ENCODE results near the gene ADM5.

Gene ADM5

DNA sequence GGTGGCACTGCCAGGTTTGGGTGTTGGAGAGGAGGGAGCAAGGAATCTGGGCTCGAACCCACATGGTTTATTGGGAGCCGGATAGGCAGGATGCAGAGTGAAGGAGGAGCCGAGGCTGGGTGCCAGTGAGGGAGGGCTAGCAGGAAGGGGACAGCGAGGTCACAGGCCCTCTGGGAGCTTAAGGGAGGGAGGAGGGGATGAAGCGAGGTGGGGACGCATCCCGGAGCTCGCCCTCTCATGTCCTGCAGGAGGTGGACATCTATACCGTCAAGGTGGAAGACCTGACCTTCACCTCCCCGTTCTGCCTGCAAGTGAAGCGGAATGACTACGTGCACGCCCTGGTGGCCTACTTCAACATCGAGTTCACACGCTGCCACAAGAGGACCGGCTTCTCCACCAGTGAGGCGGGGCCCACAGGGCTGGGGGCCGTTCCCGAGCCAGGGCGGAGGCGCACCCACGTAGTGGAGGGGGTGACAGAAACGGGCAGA, 3.5 kb upstream of the ADM5 start:
- in situ Hi-C loops (cut with MboI; ENCODE audit: low sequenced_read_pairs, unreplicated experiment), result no loop called here
- no peak for DNase-seq (ENCODE audit: low spot score)
- TF ChIP-seq, protein P1, sequence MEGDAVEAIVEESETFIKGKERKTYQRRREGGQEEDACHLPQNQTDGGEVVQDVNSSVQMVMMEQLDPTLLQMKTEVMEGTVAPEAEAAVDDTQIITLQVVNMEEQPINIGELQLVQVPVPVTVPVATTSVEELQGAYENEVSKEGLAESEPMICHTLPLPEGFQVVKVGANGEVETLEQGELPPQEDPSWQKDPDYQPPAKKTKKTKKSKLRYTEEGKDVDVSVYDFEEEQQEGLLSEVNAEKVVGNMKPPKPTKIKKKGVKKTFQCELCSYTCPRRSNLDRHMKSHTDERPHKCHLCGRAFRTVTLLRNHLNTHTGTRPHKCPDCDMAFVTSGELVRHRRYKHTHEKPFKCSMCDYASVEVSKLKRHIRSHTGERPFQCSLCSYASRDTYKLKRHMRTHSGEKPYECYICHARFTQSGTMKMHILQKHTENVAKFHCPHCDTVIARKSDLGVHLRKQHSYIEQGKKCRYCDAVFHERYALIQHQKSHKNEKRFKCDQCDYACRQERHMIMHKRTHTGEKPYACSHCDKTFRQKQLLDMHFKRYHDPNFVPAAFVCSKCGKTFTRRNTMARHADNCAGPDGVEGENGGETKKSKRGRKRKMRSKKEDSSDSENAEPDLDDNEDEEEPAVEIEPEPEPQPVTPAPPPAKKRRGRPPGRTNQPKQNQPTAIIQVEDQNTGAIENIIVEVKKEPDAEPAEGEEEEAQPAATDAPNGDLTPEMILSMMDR (IDR thresholded peaks at IDR 0.05; ENCODE audit: borderline replicate concordance, control extremely low read depth, extremely low read depth, insufficient read depth, missing control alignments), result no peak

DNA sequence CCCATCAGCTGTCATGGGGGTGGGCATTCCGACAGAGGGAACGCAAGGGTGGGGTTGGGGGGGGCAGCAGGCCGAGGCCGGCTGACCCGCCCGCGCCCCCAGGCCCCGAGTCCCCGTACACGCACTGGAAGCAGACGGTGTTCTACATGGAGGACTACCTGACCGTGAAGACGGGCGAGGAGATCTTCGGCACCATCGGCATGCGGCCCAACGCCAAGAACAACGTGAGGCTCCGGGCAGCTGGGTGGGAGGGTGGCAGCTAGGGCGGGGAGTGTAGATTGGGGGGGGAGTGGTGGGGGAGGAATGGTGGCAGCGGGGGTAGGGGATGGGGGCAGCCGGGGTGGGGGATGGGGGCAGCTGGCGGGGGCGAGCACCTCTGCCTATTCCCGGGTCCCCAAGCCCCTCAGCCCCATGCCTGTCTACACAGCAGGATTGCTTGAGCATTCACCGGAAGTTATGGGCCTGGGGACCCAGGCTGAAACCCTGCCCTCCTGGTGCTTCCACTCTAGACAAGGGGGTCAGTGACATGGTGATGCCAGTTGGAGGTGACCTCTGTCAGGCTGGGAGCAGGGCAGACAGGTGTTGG, 2.8 kb upstream of the ADM5 start:
- in situ Hi-C loops (cut with MboI; ENCODE audit: low sequenced_read_pairs, unreplicated experiment), result no loop called here
- TF ChIP-seq, protein P1 (IDR thresholded peaks at IDR 0.05; ENCODE audit: borderline replicate concordance, control extremely low read depth, extremely low read depth, insufficient read depth, missing control alignments), result no peak
- DNase-seq (ENCODE audit: low spot score), result no peak

DNA sequence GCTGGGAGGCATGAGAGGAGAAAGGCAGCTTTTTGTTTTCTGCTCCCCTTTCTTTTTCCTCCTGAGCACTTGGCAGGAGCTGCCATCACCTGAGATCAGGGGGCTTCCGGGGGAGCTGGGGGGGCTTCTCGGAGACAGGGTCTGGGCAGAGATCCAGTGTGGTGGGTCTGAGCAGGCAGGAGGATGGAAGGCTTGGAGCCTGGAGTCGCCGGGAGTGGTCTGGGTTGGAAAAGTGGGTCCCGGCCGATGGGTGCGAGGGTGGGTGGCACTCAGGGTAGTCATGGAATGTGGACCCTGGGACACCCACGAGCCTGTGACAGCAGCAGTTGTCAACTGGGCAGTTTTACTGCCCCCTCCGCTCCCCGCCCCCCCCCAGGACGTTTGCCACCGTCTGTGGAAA, 2.2 kb upstream of the ADM5 start:
- no peak for DNase-seq (ENCODE audit: low spot score)
- in situ Hi-C loops (cut with MboI; ENCODE audit: low sequenced_read_pairs, unreplicated experiment), result no loop called here

DNA sequence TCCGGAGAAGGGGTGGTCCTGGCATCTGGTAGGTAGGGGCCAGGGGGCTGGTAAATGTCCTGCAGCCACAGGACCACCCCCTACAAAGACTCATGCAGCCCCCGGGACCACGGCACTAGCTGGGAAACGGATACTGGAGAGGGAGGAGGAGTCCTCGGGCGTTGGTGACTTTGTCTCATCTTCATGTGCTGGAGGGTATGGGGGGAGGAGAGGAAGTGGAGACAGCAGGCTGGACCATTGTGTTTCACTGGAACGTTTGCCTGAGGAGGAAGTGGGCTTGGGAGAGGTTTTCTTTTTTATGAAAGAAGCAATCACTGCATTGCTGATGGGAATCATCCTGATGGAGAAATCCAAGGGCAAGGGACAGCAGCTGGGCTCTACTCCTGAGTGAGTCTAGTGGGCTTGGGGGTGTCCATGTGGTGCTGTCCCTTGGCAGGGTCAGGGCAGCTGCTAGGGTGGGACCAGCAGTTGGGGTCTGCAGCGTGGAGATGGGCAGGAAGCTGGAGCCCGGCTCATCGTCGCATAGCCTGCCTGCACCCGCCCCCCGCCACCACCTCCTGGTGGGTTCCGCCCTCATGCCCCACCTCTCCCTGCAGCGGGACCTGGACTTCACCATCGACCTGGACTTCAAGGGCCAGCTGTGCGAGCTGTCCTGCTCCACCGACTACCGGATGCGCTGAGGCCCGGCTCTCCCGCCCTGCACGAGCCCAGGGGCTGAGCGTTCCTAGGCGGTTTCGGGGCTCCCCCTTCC, 1.7 kb upstream of the ADM5 start:
- in situ Hi-C loops (cut with MboI; ENCODE audit: low sequenced_read_pairs, unreplicated experiment), result no loop called here
- DNase-seq (ENCODE audit: low spot score), result peak; percentile 43
- TF ChIP-seq, protein P1 (IDR thresholded peaks at IDR 0.05; ENCODE audit: borderline replicate concordance, control extremely low read depth, extremely low read depth, insufficient read depth, missing control alignments), result no peak

More for the DNA sequence above, 2.2 kb upstream of the ADM5 start:
- TF ChIP-seq, protein P1 (IDR thresholded peaks at IDR 0.05; ENCODE audit: borderline replicate concordance, control extremely low read depth, extremely low read depth, insufficient read depth, missing control alignments), result no peak

DNA sequence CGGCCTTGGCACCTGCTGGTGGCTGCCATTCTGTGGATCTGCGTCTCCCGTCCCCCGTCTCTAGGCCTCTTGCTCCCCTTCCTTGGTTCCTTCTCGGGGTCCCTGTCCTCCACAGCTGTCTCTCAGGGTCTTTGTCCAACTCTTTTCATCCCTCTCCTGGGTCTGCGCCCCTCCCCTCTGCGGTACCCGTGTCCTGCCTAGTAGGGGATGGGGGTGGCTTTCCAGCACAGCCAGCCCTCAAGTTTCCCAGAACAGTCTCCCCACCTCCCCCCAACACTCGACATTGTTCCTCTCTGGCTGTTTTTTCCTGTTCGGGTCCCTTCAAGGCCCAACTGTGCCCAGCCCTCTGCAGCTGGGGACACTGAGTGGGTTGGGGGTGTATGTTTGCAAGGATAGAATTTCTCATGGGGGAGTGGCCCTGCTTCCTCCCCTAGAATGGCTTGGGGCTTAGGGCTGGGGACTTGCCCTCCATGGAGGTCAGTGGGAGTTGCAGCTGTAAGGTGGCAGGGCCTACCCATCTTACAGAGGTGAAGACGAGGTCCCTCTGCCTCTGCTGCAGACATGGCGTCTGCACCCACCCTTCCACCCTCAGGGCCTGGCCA, 762 bp upstream of the ADM5 start:
- in situ Hi-C loops (cut with MboI; ENCODE audit: low sequenced_read_pairs, unreplicated experiment), result no loop called here
- DNase-seq (ENCODE audit: low spot score), result no peak
- TF ChIP-seq, protein P1 (IDR thresholded peaks at IDR 0.05; ENCODE audit: borderline replicate concordance, control extremely low read depth, extremely low read depth, insufficient read depth, missing control alignments), result no peak

DNA sequence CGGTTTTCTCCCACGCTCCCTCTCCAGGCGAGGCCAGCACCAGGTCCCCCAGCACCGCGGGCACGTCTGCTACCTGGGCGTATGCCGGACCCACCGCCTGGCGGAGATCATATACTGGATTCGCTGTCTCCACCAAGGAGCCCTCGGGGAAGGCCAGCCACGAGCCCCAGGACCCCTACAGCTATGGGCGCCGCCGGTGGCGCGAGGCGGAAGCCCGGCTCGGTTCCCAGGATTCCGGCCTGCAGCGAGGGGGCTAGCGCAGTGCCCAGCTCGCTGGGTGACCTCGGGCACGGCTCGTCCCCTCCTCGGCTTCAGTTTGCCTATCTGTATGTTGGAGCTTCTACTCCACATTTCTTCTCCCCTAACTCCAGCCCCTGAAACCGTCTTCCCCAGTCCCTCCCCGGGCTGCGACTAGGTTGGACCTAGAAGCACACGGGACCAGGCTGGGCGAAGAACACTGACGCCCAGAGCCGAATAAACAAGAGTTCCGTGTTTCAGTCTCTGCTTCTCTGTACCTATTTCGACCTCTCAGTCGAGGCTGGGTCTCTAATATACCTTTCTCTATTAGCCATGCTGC, 773 bp downstream of the ADM5 start:
- TF ChIP-seq, protein P1 (IDR thresholded peaks at IDR 0.05; ENCODE audit: borderline replicate concordance, control extremely low read depth, extremely low read depth, insufficient read depth, missing control alignments), result no peak
- in situ Hi-C loops (cut with MboI; ENCODE audit: low sequenced_read_pairs, unreplicated experiment), result no loop called here
- DNase-seq (ENCODE audit: low spot score), result no peak
